ENCODE results near the gene ATN1. TPM values are rescaled to one million over a fixed set of nuclear protein-coding genes. Genes with fewer than 3 reads are reported as not detected.

ATN1 gene
- total RNA-seq, 4 donors from 2014 or later = 41.3 to 136 (median 71.6) TPM

DNA sequence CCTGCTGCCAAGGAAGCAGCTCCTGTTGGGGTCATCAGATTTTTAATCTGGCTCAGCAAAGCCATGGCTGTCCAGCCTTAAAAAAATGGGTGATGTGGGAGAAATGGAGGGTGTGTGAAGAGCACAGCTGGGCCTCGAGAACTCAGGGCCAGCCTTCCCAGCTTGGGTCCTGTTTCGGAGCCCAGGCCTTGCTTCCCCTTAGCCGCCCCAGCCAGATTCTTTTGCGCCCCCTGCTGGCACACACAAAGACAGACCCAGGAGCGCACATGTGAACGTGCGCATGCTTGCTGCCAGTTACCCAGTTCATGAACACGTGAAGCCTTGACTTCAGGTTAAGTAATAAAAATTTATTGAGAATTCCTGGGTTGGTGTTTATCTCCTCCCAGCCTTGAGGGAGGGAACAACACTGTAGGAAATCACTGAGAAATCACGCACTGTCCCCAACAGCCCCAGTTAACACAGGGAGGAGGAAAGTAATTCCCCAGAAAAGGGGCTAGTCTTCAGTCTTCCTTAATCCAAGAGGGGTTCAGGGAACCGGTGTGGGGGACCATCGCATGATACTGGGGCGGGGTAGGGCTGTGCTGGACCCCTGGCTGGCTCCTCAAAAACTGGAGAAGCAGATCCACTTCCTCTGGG is 37.4 kb downstream of the ATN1 start:
- TF ChIP-seq, protein P1, sequence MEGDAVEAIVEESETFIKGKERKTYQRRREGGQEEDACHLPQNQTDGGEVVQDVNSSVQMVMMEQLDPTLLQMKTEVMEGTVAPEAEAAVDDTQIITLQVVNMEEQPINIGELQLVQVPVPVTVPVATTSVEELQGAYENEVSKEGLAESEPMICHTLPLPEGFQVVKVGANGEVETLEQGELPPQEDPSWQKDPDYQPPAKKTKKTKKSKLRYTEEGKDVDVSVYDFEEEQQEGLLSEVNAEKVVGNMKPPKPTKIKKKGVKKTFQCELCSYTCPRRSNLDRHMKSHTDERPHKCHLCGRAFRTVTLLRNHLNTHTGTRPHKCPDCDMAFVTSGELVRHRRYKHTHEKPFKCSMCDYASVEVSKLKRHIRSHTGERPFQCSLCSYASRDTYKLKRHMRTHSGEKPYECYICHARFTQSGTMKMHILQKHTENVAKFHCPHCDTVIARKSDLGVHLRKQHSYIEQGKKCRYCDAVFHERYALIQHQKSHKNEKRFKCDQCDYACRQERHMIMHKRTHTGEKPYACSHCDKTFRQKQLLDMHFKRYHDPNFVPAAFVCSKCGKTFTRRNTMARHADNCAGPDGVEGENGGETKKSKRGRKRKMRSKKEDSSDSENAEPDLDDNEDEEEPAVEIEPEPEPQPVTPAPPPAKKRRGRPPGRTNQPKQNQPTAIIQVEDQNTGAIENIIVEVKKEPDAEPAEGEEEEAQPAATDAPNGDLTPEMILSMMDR (IDR thresholded peaks at IDR 0.05; ENCODE audit: low read depth) = no peak

DNA sequence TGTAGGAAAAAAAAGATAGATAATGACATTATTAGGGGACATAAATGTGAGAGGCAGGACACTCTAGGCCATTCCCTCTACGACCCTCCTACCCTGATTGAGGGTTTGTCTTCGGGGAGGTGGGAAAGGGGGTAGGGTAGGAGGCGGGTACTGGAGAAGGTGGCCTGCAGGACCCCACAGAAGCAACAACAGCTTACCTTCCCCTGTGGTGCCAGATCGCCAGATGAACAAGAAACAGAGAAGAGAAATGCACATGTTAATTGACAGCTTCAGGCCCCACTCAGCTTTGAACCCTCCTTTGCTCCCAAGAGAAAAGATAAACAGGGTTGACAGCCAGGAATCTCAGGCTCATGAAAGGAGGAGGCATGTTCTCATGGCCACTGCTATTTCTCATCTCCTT is 38.0 kb downstream of the ATN1 start:
- TF ChIP-seq, protein P1 (IDR thresholded peaks at IDR 0.05; ENCODE audit: low read depth) = no peak

GRCh38 chr12:6966351-6966750 is 38.6 kb downstream of the ATN1 start:
- TF ChIP-seq, protein P1 (IDR thresholded peaks at IDR 0.05; ENCODE audit: low read depth) = no peak

DNA sequence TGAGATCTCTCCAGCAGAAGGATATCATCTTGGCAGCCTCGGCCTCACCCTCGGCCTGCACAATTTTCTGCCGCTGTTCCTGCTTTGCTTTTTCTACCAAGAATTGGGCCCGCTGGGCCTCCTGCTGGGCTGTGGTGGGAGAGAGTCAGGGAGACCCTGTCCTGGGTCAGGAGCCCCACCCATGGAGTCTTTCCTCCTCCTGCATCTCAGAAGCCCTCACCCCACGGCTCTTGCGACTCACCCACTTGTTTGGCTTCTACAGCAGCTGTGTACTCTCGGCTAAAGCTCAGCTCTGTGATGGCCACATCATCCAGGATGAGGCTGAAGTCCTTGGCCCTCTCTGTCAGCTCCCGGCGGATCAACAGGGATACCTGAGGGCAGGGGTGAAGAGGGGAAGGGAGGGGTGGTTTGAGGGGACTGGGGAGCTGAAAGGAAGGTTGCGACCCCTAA is 39.9 kb downstream of the ATN1 start:
- TF ChIP-seq, protein P1 (IDR thresholded peaks at IDR 0.05; ENCODE audit: low read depth) = no peak

GRCh38 chr12:6968426-6968825 is 40.7 kb downstream of the ATN1 start:
- TF ChIP-seq, protein P1 (IDR thresholded peaks at IDR 0.05; ENCODE audit: low read depth) = no peak

DNA sequence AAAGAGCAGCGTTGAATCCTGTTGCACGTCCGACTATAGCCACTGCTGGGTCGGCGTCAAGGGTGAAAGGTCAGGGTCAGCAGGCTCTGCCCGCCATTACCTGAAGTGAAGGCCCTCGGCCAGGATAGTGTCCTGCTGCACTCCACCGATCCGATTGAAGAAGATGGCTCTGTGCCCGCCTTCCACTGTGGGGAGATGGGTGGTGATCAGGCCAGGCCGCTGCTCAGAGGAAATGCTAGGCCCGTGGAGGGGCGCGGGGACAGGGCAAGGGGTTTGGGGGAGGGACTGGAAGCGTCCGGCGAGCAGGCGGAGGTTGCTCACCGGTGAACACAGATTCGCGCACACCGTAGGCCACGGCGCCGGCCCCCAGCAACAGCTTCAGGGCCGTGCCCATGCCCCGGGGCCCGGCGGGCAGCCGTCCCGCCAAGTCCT is 42.4 kb downstream of the ATN1 start:
- TF ChIP-seq, protein P1 (IDR thresholded peaks at IDR 0.05; ENCODE audit: low read depth) = no peak

DNA sequence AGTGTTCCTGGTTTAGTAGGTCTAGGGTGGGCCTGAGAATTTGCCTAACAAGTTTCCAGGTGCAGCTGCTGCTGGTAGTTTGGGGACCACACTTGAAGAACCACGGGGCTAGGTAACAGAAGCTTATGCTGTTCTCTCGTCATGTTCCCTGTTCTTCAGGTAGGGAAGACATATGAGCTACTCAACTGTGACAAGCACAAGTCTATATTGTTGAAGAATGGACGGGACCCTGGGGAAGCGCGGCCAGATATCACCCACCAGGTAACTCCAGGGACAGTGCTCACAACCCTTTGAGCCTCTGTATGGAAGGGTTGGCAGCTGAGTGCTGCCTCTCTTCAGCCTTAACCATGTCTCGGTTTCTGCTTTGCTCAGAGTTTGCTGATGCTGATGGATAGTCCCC is 46.4 kb downstream of the ATN1 start:
- TF ChIP-seq, protein P1 (IDR thresholded peaks at IDR 0.05; ENCODE audit: low read depth) = no peak

All from subcutaneous adipose tissue (tissue), 4 donors.